Panc1 (cell line): ENCODE measurements around the gene PPP2R5D. TPM values are rescaled to one million over a fixed set of nuclear protein-coding genes. Genes with fewer than 3 reads are reported as not detected.

Source experiments
- ATAC-seq: fragments of 200-7000 bp; cut with Tn5 transposase; 2 replicates; pipeline ENCODE4 v1.9.1; 2020; ENCODE audit warnings: mild to moderate bottlenecking, moderate library complexity
- BruUV-seq: library from RNA; stranded (reverse); fragments of 400-500 nt; replicated peaks from 2 replicates; lab custom pipeline; 2021; lab: Mats Ljungman, UMichigan
- CTCF ChIA-PET: fragments of 300-600 bp; sonication (Branson Sonifier 250); formaldehyde crosslinking; loops from one replicate; lab custom pipeline; 2022; ENCODE audit warnings: antibody characterized with exemption; lab: Charles Lee
- POLR2A ChIA-PET: fragments of 300-600 bp; sonication (Branson Sonifier 250); formaldehyde crosslinking; loops from one replicate; lab custom pipeline; 2022; ENCODE audit warnings: antibody characterized with exemption; lab: Charles Lee
- DNase-seq: peaks from one replicate; pipeline ENCODE4 v3.0.0-alpha.2; 2010; ENCODE audit warnings: low read depth, low spot score
- H3K27ac ChIP-seq: 2 replicates; pipeline ENCODE4 v1.5.1; 2011; ENCODE audit warnings: mild to moderate bottlenecking, low read length, inconsistent platforms
- H3K27me3 ChIP-seq: fragments of 200-500 bp; sonication (Bioruptor generic); 2 replicates; pipeline ENCODE4 v1.6.0; 2014; ENCODE audit warnings: low read length, inconsistent platforms; ENCODE audit not compliant: control insufficient read depth, insufficient read depth
- H3K36me3 ChIP-seq: fragments of 200-500 bp; sonication (Bioruptor generic); 2 replicates; pipeline ENCODE4 v1.5.1; 2014; ENCODE audit warnings: inconsistent platforms, mild to moderate bottlenecking, low read length, moderate library complexity; ENCODE audit not compliant: control insufficient read depth, insufficient read depth
- H3K4me1 ChIP-seq: 2 replicates; pipeline ENCODE4 v1.5.1; 2011; ENCODE audit warnings: inconsistent platforms, mild to moderate bottlenecking, low read length, moderate library complexity; ENCODE audit not compliant: control insufficient read depth, insufficient read depth
- H3K4me3 ChIP-seq, 2 experiments: 2 replicates each; pipeline ENCODE4 v1.5.1; 2011 to 2012; ENCODE audit warnings: low read depth in 2 of 2, low read length in 2 of 2, mild to moderate bottlenecking in 2 of 2, inconsistent platforms in 1 of 2, moderate library complexity in 1 of 2
- H3K9me3 ChIP-seq: fragments of 200-500 bp; sonication (Bioruptor generic); 2 replicates; pipeline ENCODE4 v1.5.1; 2014; ENCODE audit warnings: low read depth, mild to moderate bottlenecking, inconsistent platforms, low read length, moderate library complexity; ENCODE audit not compliant: control insufficient read depth, insufficient read depth
- CTCF ChIP-seq: fragments of 450-650 bp; IDR thresholded peaks from 2 replicates; pipeline ENCODE4 v1.5.1; 2017; ENCODE audit warnings: mild to moderate bottlenecking
- POLR2AphosphoS5 ChIP-seq: IDR thresholded peaks from 2 replicates; pipeline ENCODE4 v1.6.1; 2012; ENCODE audit warnings: mild to moderate bottlenecking, low read depth, low read length, moderate library complexity
- REST ChIP-seq, 2 experiments: IDR thresholded peaks; 2 replicates each; pipeline ENCODE4 v1.6.1; 2011 to 2012; ENCODE audit warnings: low read depth in 2 of 2, control low read depth in 1 of 2, low read length in 1 of 2, mild to moderate bottlenecking in 1 of 2, moderate library complexity in 1 of 2; ENCODE audit not compliant: insufficient read depth in 1 of 2
- SIN3A ChIP-seq: IDR thresholded peaks from 2 replicates; pipeline ENCODE4 v1.6.1; 2012; ENCODE audit warnings: low read depth, mild to moderate bottlenecking, low read length, moderate library complexity, borderline replicate concordance; ENCODE audit not compliant: insufficient read depth
- TCF7L2 ChIP-seq: IDR thresholded peaks from 2 replicates; pipeline ENCODE4 v1.6.1; 2011; ENCODE audit warnings: mild to moderate bottlenecking, low read depth, low read length, inconsistent platforms
- in situ Hi-C: cut with HindIII; loops from 2 replicates; pipeline ENCODE4 v1.10.0; 2016; ENCODE audit warnings: low sequenced_read_pairs, low pct_unique_long_range_greater_than_20kb
- intact Hi-C: fragments of 100-400 bp; cut with micrococcal nuclease; formaldehyde crosslinking; loops from one replicate; pipeline ENCODE4 v1.10.0; 2022; ENCODE audit not compliant: unreplicated experiment
- total RNA-seq: library from RNA; stranded (reverse); gene quantifications from one replicate; pipeline ENCODE4 v1.2.1, GENCODE V29; 2021; ENCODE audit not compliant: unreplicated experiment

PPP2R5D gene
- total RNA-seq, 1 experiment from 2014 or later = 63.6 TPM

GRCh38 chr6:43013843-43014433 lies 29.6 kb downstream of the PPP2R5D start, which contains the start of the genes KLHDC3 and MEA1:
Gene KLHDC3 (plus strand): TSS chr6:43014249. CDS start chr6:43017193, 2,944 bp downstream.
Gene MEA1 (minus strand): TSS chr6:43013946. CDS start chr6:43013813, 133 bp downstream.
- POLR2A ChIA-PET = interaction anchor here (0.6 to 1.0 kb wide), 3 partner anchors 26 to 168 kb away, joined by 3 read pairs; partner anchors contain the start of gene CUL9
- peak within 1 kb of the TSS; percentile 94 for H3K27ac ChIP-seq
- H3K4me1 ChIP-seq = peaks cover 20% of the 10 kb centered on the region
- in situ Hi-C loops (no loop called here), intact Hi-C loops (loop anchor here (5.0 kb wide), 1 partner anchor 112 kb away; no protein-coding TSS in a partner anchor)
- H3K9me3 ChIP-seq = no peaks in the 10 kb centered on the region
- BruUV-seq = no TSS peak
- H3K4me3 ChIP-seq = peak within 1 kb of the TSS; percentile 87 to 95
- no peak for TF ChIP-seq TCF7L2
- peak; percentile 63; the same call in 1 of the 2 replicates for TF ChIP-seq POLR2AphosphoS5
- TF ChIP-seq CTCF = no peak
- no peaks in the 10 kb centered on the region for H3K27me3 ChIP-seq
- CTCF ChIA-PET = interaction anchor here (1.0 kb wide), 1 partner anchor 113 kb away, joined by 3 read pairs; no protein-coding TSS in a partner anchor
- DNase-seq = peak; percentile 99
- peak; percentile 97 for ATAC-seq
- peaks cover 19% of the 10 kb centered on the region for H3K36me3 ChIP-seq

GRCh38 chr6:43014434-43014909 lies 30.1 kb downstream of the PPP2R5D start:
- Histone ChIP-seq H3K27ac (peak overlapping the region; percentile 94), H3K36me3 (peaks cover 17% of the 10 kb centered on the region), H3K4me3 (peak overlapping the region; percentile 87 to 95), H3K9me3 (no peaks in the 10 kb centered on the region), H3K27me3 (no peaks in the 10 kb centered on the region), H3K4me1 (peaks cover 20% of the 10 kb centered on the region)
- intact Hi-C loops (loop anchor here (5.0 kb wide), 1 partner anchor 112 kb away; no protein-coding TSS in a partner anchor), in situ Hi-C loops (no loop called here)
- CTCF ChIA-PET = interaction anchor here (1.0 kb wide), 1 partner anchor 113 kb away, joined by 3 read pairs; no protein-coding TSS in a partner anchor
- BruUV-seq = TSS peak; percentile 86
- ATAC-seq (no peak), DNase-seq (no peak)
- POLR2A ChIA-PET = interaction anchor here (0.6 to 1.0 kb wide), 2 partner anchors 36 to 168 kb away, joined by 3 read pairs; partner anchors contain the start of gene CUL9
- TF ChIP-seq TCF7L2 = no peak
- TF ChIP-seq SIN3A = no peak
- no peak for TF ChIP-seq REST (IDR thresholded peaks at IDR 0.05; ENCODE audit: insufficient read depth in 1 of 2, low read depth in 2 of 2, low read length in 1 of 2)
- TF ChIP-seq CTCF = no peak
- TF ChIP-seq POLR2AphosphoS5 = no peak
